B cell (primary cell): Measurements from ENCODE around the gene LAP3. TPM values are rescaled to one million over a fixed set of nuclear protein-coding genes. Genes with fewer than 3 reads are reported as not detected.

Experiments used
- ATAC-seq: fragments of 200-7000 bp; cut with Tn5 transposase; one replicate; pipeline ENCODE4 v1.10.0; 2021; ENCODE audit warnings: low read depth, mild to moderate bottlenecking, moderate number of reproducible peaks, moderate library complexity
- CTCF ChIA-PET: fragments of 350-600 bp; sonication (Branson Sonifier 250); formaldehyde crosslinking; loops from one replicate; lab custom pipeline; 2021; ENCODE audit warnings: antibody characterized with exemption, inconsistent platforms; lab: Charles Lee
- POLR2A ChIA-PET: fragments of 350-600 bp; sonication (Branson Sonifier 250); formaldehyde crosslinking; loops from one replicate; lab custom pipeline; 2021; ENCODE audit warnings: antibody characterized with exemption; lab: Charles Lee
- DNase-seq: peaks from one replicate; pipeline ENCODE4 v3.0.0; 2013
- H2AFZ ChIP-seq: 2 replicates; pipeline ENCODE4 v1.6.1; 2012; ENCODE audit warnings: mild to moderate bottlenecking, low read depth, low read length; ENCODE audit not compliant: insufficient read depth, poor library complexity, severe bottlenecking
- H3K27ac ChIP-seq, 2 donors: 1 replicate in 1 of 2; 2 replicates in 1 of 2; pipeline ENCODE4 v1.5.1; 2012 to 2013; ENCODE audit warnings: low read length in 2 of 2, mild to moderate bottlenecking in 2 of 2, moderate library complexity in 1 of 2
- H3K27me3 ChIP-seq, 4 experiments: fragments of 200-600 bp in 1 of 4; sonication (generic) in 1 of 4; replicated peaks in 1 of 4; 1 replicate in 2 of 4; 2 replicates in 2 of 4; pipeline versions ENCODE4 v1.6.1 to v1.7.0; 2013 to 2016; ENCODE audit warnings: low read length in 3 of 4, mild to moderate bottlenecking in 2 of 4, mixed read lengths in 1 of 4, moderate library complexity in 1 of 4; ENCODE audit not compliant: insufficient read depth in 4 of 4, control insufficient read depth in 3 of 4; ENCODE audit errors: control extremely low read depth in 1 of 4
- H3K36me3 ChIP-seq, 2 experiments: replicated peaks in 1 of 2; 1 replicate in 1 of 2; 2 replicates in 1 of 2; pipeline versions ENCODE4 v1.6.1 to v1.7.1; 2013; ENCODE audit warnings: low read length in 1 of 2; ENCODE audit not compliant: insufficient read depth in 2 of 2, control insufficient read depth in 1 of 2; ENCODE audit errors: control extremely low read depth in 1 of 2, extremely low read depth in 1 of 2
- H3K4me1 ChIP-seq, 2 donors: fragments of 200-600 bp in 1 of 2; sonication (generic) in 1 of 2; 1 replicate in 1 of 2; 2 replicates in 1 of 2; pipeline versions ENCODE4 v1.5.1 to v1.6.1; 2013 to 2017; ENCODE audit warnings: low read length in 2 of 2; ENCODE audit not compliant: control insufficient read depth in 2 of 2, insufficient read depth in 2 of 2
- H3K4me2 ChIP-seq: replicated peaks from 2 replicates; pipeline ENCODE3; 2012; ENCODE audit warnings: mild to moderate bottlenecking, low read depth, low read length; ENCODE audit not compliant: poor library complexity, severe bottlenecking
- H3K4me3 ChIP-seq, 5 experiments: fragments of 200-600 bp in 1 of 5; sonication (generic) in 1 of 5; 1 replicate in 3 of 5; 2 replicates in 2 of 5; pipeline versions ENCODE4 v1.5.1 to v1.7.0; 2011 to 2016; ENCODE audit warnings: low read length in 4 of 5, mild to moderate bottlenecking in 4 of 5, low read depth in 2 of 5, control low read depth in 1 of 5, moderate library complexity in 1 of 5; ENCODE audit not compliant: insufficient read depth in 1 of 5; ENCODE audit errors: control extremely low read depth in 1 of 5, extremely low read depth in 1 of 5
- H3K79me2 ChIP-seq: fragments of 200-600 bp; sonication (generic); one replicate; pipeline ENCODE4 v1.6.0; 2016; ENCODE audit warnings: low read length; ENCODE audit not compliant: control insufficient read depth, insufficient read depth
- H3K9ac ChIP-seq: fragments of 200-600 bp; sonication (generic); 2 replicates; pipeline ENCODE4 v1.6.1; 2017; ENCODE audit warnings: mild to moderate bottlenecking, low read length, moderate library complexity
- H3K9me3 ChIP-seq, 3 donors: one replicate each; pipeline versions ENCODE4 v1.6.1 to v1.7.1; 2013; ENCODE audit warnings: low read length in 2 of 3; ENCODE audit not compliant: control insufficient read depth in 2 of 3, insufficient read depth in 1 of 3; ENCODE audit errors: control extremely low read depth in 1 of 3
- H4K20me1 ChIP-seq: 2 replicates; pipeline ENCODE4 v1.6.0; 2012; ENCODE audit warnings: mild to moderate bottlenecking, low read length; ENCODE audit not compliant: insufficient read depth, control insufficient read depth, poor library complexity, severe bottlenecking
- H3K27ac Mint-ChIP-seq: one replicate; pipeline ENCODE4 v1.8.0; 2021; ENCODE audit warnings: mixed read lengths
- H3K27me3 Mint-ChIP-seq: one replicate; pipeline ENCODE4 v1.8.0; 2021; ENCODE audit warnings: mixed read lengths
- H3K4me1 Mint-ChIP-seq: one replicate; pipeline ENCODE4 v1.8.0; 2021; ENCODE audit warnings: mixed read lengths
- H3K4me3 Mint-ChIP-seq: one replicate; pipeline ENCODE4 v1.8.0; 2021; ENCODE audit warnings: mixed read lengths
- H3K9me3 Mint-ChIP-seq: one replicate; pipeline ENCODE4 v1.8.0; 2022; ENCODE audit warnings: mixed read lengths; ENCODE audit not compliant: insufficient read depth
- EZH2 ChIP-seq: IDR thresholded peaks from 2 replicates; pipeline ENCODE4 v1.6.1; 2012; ENCODE audit warnings: borderline replicate concordance, low read depth, mild to moderate bottlenecking, moderate library complexity, low read length; ENCODE audit not compliant: insufficient read depth, poor library complexity, severe bottlenecking
- WGBS: methylation state at CpG from one replicate; pipeline ENCODE4 v1.1.5; 2013; ENCODE audit warnings: missing lambda C conversion rate; ENCODE audit not compliant: insufficient coverage; 5-methylcytosine and 5-hydroxymethylcytosine counted together
- intact Hi-C: fragments of 100-400 bp; cut with micrococcal nuclease; formaldehyde crosslinking; loops from one replicate; pipeline ENCODE4 v1.10.0; 2022
- polyA plus RNA-seq: library from polyadenylated mRNA; depleted of rRNA; stranded (reverse); fragments of >200 nt; gene quantifications from 2 replicates; pipeline ENCODE4 v1.2.3, GENCODE V29; 2012
- total RNA-seq, 2 donors: library from RNA; stranded (reverse); fragments of 120-200 nt in 1 of 2; gene quantifications; 1 replicate in 1 of 2; 2 replicates in 1 of 2; pipeline versions ENCODE4 v1.2.3 to v1.2.4, GENCODE V29; 2013 to 2022
- TF ChIP-seq, protein P1 (sequence below): fragments of 200-600 bp; IDR thresholded peaks from one replicate; pipeline ENCODE4 v1.8.0; 2022; ENCODE audit warnings: antibody characterized with exemption, mild to moderate bottlenecking

Gene LAP3
- total and polyA plus RNA-seq, 2 donors (not counting 1 experiment from before 2014, with no cell fraction given) = 18.4 to 30.1 TPM

GRCh38 chr4:17552427-17552826 is 24.6 kb upstream of the LAP3 start:
- H3K4me2 ChIP-seq = no peak overlapping the region
- no peaks in the 10 kb centered on the region for H3K36me3 ChIP-seq
- peaks cover 0 to 3% (median 0%) of the 10 kb centered on the region in 4 experiments for H3K27me3 ChIP-seq
- no peaks in the 10 kb centered on the region for H3K79me2 ChIP-seq
- no peak for DNase-seq
- no peak overlapping the region for H3K27ac ChIP-seq
- no peak for TF ChIP-seq EZH2
- TF ChIP-seq, protein P1, sequence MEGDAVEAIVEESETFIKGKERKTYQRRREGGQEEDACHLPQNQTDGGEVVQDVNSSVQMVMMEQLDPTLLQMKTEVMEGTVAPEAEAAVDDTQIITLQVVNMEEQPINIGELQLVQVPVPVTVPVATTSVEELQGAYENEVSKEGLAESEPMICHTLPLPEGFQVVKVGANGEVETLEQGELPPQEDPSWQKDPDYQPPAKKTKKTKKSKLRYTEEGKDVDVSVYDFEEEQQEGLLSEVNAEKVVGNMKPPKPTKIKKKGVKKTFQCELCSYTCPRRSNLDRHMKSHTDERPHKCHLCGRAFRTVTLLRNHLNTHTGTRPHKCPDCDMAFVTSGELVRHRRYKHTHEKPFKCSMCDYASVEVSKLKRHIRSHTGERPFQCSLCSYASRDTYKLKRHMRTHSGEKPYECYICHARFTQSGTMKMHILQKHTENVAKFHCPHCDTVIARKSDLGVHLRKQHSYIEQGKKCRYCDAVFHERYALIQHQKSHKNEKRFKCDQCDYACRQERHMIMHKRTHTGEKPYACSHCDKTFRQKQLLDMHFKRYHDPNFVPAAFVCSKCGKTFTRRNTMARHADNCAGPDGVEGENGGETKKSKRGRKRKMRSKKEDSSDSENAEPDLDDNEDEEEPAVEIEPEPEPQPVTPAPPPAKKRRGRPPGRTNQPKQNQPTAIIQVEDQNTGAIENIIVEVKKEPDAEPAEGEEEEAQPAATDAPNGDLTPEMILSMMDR = no peak
- no peak for ATAC-seq
- H3K4me1 ChIP-seq = no peaks in the 10 kb centered on the region
- no peak overlapping the region for H3K9ac ChIP-seq
- no peak overlapping the region for H3K4me3 ChIP-seq
- no peaks in the 10 kb centered on the region for H3K9me3 ChIP-seq
- ChIA-PET POLR2A (no interaction called here), CTCF (no interaction called here)
- 44% methylated on average over 2 of the region's 5 CpGs for WGBS
- H3K4me3 Mint-ChIP-seq = no peak overlapping the region
- no peak overlapping the region for H2AFZ ChIP-seq
- H3K27ac Mint-ChIP-seq = no peak overlapping the region
- intact Hi-C loops = no loop called here
- no peaks in the 10 kb centered on the region for H4K20me1 ChIP-seq
- no peaks in the 10 kb centered on the region for H3K9me3 Mint-ChIP-seq
- H3K4me1 Mint-ChIP-seq = no peaks in the 10 kb centered on the region
- H3K27me3 Mint-ChIP-seq = peaks cover 32% of the 10 kb centered on the region

GRCh38 chr4:17554568-17554967 is 22.4 kb upstream of the LAP3 start:
- 73% methylated on average over 4 of the region's 4 CpGs for WGBS
- H2AFZ ChIP-seq = no peak overlapping the region
- DNase-seq (no peak), ATAC-seq (no peak)
- H3K4me3 ChIP-seq = no peak overlapping the region
- H3K27me3 ChIP-seq = peaks cover 0 to 3% (median 0%) of the 10 kb centered on the region in 4 experiments
- no peak overlapping the region for H3K27ac Mint-ChIP-seq
- H3K79me2 ChIP-seq = no peaks in the 10 kb centered on the region
- POLR2A ChIA-PET = no interaction called here
- H3K4me1 ChIP-seq = no peaks in the 10 kb centered on the region
- CTCF ChIA-PET = interaction anchor here (1.8 kb wide), 1 partner anchor 82 kb away, joined by 10 read pairs; no protein-coding TSS in a partner anchor
- peaks cover 32% of the 10 kb centered on the region for H3K27me3 Mint-ChIP-seq
- H4K20me1 ChIP-seq = no peaks in the 10 kb centered on the region
- H3K4me2 ChIP-seq = no peak overlapping the region
- H3K9ac ChIP-seq = no peak overlapping the region
- H3K4me3 Mint-ChIP-seq = no peak overlapping the region
- H3K9me3 ChIP-seq = no peaks in the 10 kb centered on the region
- no peaks in the 10 kb centered on the region for H3K4me1 Mint-ChIP-seq
- intact Hi-C loops = no loop called here
- H3K36me3 ChIP-seq = no peaks in the 10 kb centered on the region
- no peaks in the 10 kb centered on the region for H3K9me3 Mint-ChIP-seq
- TF ChIP-seq EZH2 = no peak
- no peak overlapping the region for H3K27ac ChIP-seq
